ENCODE results near the gene ZNRF1. TPM values are rescaled to one million over a fixed set of nuclear protein-coding genes. Genes with fewer than 3 reads are reported as not detected.

ZNRF1 gene
- total and polyA plus RNA-seq, 2 of the 4 experiments (the other 2 are of a cell fraction) = 8.2 to 20.7 TPM

GRCh38 chr16:75032655-75033054, 33.8 kb downstream of the ZNRF1 start:
- peaks cover 10% of the 10 kb centered on the region for H3K9me1 ChIP-seq (ENCODE audit: insufficient read depth, low read length)
- ATAC-seq (ENCODE audit: low read depth) = no peak
- no peak overlapping the region for H2BK120ac ChIP-seq (ENCODE audit: low read depth, low read length)
- no peak overlapping the region for H2BK20ac ChIP-seq (ENCODE audit: low read depth, low read length)
- no peak overlapping the region for H4K91ac ChIP-seq (ENCODE audit: insufficient read depth, low read depth, low read length)
- H3K4me2 ChIP-seq (ENCODE audit: low read depth, low read length) = no peak overlapping the region
- H4K20me1 ChIP-seq (ENCODE audit: insufficient read depth, low read length) = peaks cover 12% of the 10 kb centered on the region
- dilution Hi-C loops (cut with HindIII; ENCODE audit: low sequenced_read_pairs, unreplicated experiment) = no loop called here
- DNase-seq = no peak
- H3K4me1 ChIP-seq (ENCODE audit: control insufficient read depth, insufficient read depth, low read length) = peaks cover 11% of the 10 kb centered on the region; the same call in 1 of the 2 replicates
- CTCF ChIA-PET = interaction anchor here (0.6 kb wide), 1 partner anchor 433 kb away, joined by 4 read pairs; no protein-coding TSS in a partner anchor
- no peak overlapping the region for H2AFZ ChIP-seq (replicated peaks; ENCODE audit: low read length, poor library complexity)
- H3K4ac ChIP-seq (ENCODE audit: low read depth, low read length) = no peak overlapping the region
- H3K79me1 ChIP-seq (ENCODE audit: low read depth in 1 of 2, low read length in 2 of 2) = peaks cover 48 to 68% of the 10 kb centered on the region in 2 experiments
- peaks cover 2% of the 10 kb centered on the region; the same call in 1 of the 2 replicates for H3K9me3 ChIP-seq (ENCODE audit: control insufficient read depth, insufficient read depth, low read length)
- no peak overlapping the region for H2BK5ac ChIP-seq (ENCODE audit: low read depth, low read length, poor library complexity, severe bottlenecking)
- H2AK5ac ChIP-seq (ENCODE audit: low read depth, low read length) = no peak overlapping the region
- H3K23ac ChIP-seq (ENCODE audit: low read depth, low read length) = peak overlapping the region; percentile 15; the same call in 1 of the 2 replicates
- intact Hi-C loops (cut with micrococcal nuclease) = loop anchor here (5.0 kb wide), 1 partner anchor 55 kb away; no protein-coding TSS in a partner anchor
- no peak overlapping the region for H3K9ac ChIP-seq (ENCODE audit: low read depth, low read length)
- no peak overlapping the region for H3K14ac ChIP-seq (replicated peaks; ENCODE audit: low read depth, low read length)
- TF ChIP-seq BHLHE40 (IDR thresholded peaks at IDR 0.05; ENCODE audit: low read depth, low read length) = no peak
- no peak for TF ChIP-seq POLR2A (IDR thresholded peaks at IDR 0.05; ENCODE audit: low read depth, low read length)
- no peak for TF ChIP-seq RFX5 (IDR thresholded peaks at IDR 0.05; ENCODE audit: low read depth, low read length)
- no peak for TF ChIP-seq SMC3 (IDR thresholded peaks at IDR 0.05; ENCODE audit: low read depth, low read length)
- TF ChIP-seq MXI1 (IDR thresholded peaks at IDR 0.05; ENCODE audit: borderline replicate concordance, low read depth, low read length) = no peak
- no peak for TF ChIP-seq MAZ (IDR thresholded peaks at IDR 0.05; ENCODE audit: borderline replicate concordance, low read depth, low read length)
- no peak for TF ChIP-seq NFE2L2 (IDR thresholded peaks at IDR 0.05; ENCODE audit: low read depth, low read length)
- TF ChIP-seq, protein P1, sequence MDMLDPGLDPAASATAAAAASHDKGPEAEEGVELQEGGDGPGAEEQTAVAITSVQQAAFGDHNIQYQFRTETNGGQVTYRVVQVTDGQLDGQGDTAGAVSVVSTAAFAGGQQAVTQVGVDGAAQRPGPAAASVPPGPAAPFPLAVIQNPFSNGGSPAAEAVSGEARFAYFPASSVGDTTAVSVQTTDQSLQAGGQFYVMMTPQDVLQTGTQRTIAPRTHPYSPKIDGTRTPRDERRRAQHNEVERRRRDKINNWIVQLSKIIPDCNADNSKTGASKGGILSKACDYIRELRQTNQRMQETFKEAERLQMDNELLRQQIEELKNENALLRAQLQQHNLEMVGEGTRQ (IDR thresholded peaks at IDR 0.05; ENCODE audit: low read depth, low read length) = no peak
- TF ChIP-seq, protein P2, sequence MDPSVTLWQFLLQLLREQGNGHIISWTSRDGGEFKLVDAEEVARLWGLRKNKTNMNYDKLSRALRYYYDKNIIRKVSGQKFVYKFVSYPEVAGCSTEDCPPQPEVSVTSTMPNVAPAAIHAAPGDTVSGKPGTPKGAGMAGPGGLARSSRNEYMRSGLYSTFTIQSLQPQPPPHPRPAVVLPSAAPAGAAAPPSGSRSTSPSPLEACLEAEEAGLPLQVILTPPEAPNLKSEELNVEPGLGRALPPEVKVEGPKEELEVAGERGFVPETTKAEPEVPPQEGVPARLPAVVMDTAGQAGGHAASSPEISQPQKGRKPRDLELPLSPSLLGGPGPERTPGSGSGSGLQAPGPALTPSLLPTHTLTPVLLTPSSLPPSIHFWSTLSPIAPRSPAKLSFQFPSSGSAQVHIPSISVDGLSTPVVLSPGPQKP (IDR thresholded peaks at IDR 0.05; ENCODE audit: borderline replicate concordance, low read depth, low read length) = no peak
- TF ChIP-seq MAFK (IDR thresholded peaks at IDR 0.05; ENCODE audit: low read depth, low read length) = no peak
- no peak for TF ChIP-seq RAD21 (IDR thresholded peaks at IDR 0.05; ENCODE audit: low read length)
- no peak for TF ChIP-seq RCOR1 (IDR thresholded peaks at IDR 0.05; ENCODE audit: insufficient replicate concordance, low read length)
- TF ChIP-seq CHD1 (IDR thresholded peaks at IDR 0.05; ENCODE audit: low read depth, low read length) = no peak
- no peak for TF ChIP-seq FOS (IDR thresholded peaks at IDR 0.05; ENCODE audit: low read depth, low read length)
- TF ChIP-seq CTCF (conservative IDR thresholded peaks at IDR 0.05; ENCODE audit: low read depth, low read length) = no peak
- TF ChIP-seq CEBPB (IDR thresholded peaks at IDR 0.05; ENCODE audit: low read depth, low read length) = no peak
- no peaks in the 10 kb centered on the region for H3K36me3 ChIP-seq (ENCODE audit: control insufficient read depth, insufficient read depth, low read length)
- H2BK15ac ChIP-seq (ENCODE audit: low read depth, low read length) = no peak overlapping the region
- no peak overlapping the region for H2AK9ac ChIP-seq (replicated peaks; ENCODE audit: low read depth, low read length, poor library complexity)
- H3K27ac ChIP-seq (ENCODE audit: insufficient read depth, low read length) = no peak overlapping the region
- POLR2A ChIA-PET (ENCODE audit: unreplicated experiment) = no interaction called here
- no TSS peak for BruUV-seq (replicated peaks)
- no peak overlapping the region for H3K4me3 ChIP-seq (ENCODE audit: insufficient read depth, low read depth, low read length)
- H3K56ac ChIP-seq (ENCODE audit: extremely low read depth, insufficient read depth, low read length) = no peak overlapping the region
- H3K27me3 ChIP-seq (ENCODE audit: control insufficient read depth, insufficient read depth, low read length) = no peaks in the 10 kb centered on the region
- no peak overlapping the region for H4K5ac ChIP-seq (ENCODE audit: low read depth, low read length)
- no peak overlapping the region for H3K18ac ChIP-seq (ENCODE audit: low read depth, low read length)
- no peak overlapping the region for H4K8ac ChIP-seq (ENCODE audit: low read depth in 2 of 2, low read length in 2 of 2)
- in situ Hi-C loops (cut with MboI; ENCODE audit: low sequenced_read_pairs) = no loop called here
